Esophagus mucosa (tissue), 1 donor: Measurements from ENCODE around the gene LRCH1. TPM values are rescaled to one million over a fixed set of nuclear protein-coding genes. Genes with fewer than 3 reads are reported as not detected.
A peak's percentile ranks its signal among the peaks of the same experiment; 100 is the strongest.
"Not testable (repeated sequence)": the region's sequence is repeated elsewhere in the genome, so short reads cannot be mapped to it uniquely, and the experiment has no call there.

Experiments
- ATAC-seq: fragments of 200-7000 bp; cut with Tn5 transposase; one replicate; pipeline ENCODE4 v1.9.1; 2020
- total RNA-seq: library from RNA; stranded (reverse); gene quantifications from one replicate; pipeline ENCODE4 v1.2.4, GENCODE V29; 2023
- donor health status: DM: yes; HTN: yes; CAD: no.

LRCH1 gene
- total RNA-seq, 1 donor from 2014 or later = 7.0 TPM

- ATAC-seq = no peak
Observed at GRCh38 chr13:46721054-46721453, 168.1 kb downstream of the LRCH1 start.

DNA sequence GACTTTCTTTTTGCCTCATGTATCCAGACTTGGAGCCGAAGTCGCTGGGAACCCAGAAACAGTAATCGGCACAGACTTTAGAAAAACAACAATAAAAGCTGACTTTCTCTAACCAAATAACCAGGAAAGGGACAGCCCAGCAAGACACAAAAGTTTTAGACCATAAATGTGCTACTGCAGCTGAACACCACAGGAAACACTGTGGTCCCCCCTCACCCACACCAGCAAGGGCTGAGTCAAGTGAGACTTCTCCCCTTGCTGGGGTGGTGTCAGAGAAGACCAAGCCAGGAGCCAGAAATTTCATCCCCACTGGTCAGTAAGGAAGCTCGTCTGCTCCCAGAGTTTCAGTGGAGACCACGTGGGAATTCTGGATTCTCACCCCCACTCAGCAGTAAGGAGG lies 173.4 kb downstream of the LRCH1 start:
- no peak for ATAC-seq

DNA sequence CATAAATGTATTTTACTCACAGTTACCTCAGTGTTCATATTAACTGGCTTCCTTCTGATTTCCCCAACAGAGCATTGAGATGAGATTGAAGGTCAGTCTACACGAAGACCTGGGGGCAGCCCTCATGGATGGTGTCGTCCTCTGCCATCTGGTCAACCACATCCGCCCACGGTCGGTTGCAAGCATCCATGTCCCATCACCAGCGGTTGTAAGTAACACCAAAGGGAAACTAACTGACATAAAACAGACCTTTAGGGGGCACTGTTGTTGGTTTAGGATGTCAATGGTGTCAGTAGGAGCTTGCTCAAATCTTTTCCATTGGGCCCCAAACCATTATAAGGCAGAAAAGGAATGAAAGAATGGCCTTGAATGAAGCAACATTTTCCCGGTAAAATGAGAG lies 175.8 kb downstream of the LRCH1 start:
- ATAC-seq = no peak

DNA sequence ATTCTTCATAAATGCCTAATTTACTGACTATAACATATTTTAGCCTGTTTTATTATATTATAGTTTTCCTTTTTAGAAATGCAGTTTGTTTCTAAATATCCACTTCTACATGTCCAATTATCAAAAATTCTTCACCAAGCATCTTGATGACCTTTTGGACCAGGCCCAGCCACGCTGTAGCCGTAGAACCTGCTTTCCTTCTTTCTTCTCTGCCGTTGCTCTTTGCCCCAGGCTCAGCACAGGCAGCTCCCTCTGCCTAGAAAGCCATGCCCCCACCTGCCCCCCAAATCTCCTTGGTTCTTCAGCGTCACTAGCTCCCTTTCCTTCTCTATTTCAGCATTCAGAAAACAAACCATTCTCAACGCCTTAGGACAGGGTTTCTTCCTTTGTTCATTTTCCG lies 178.6 kb downstream of the LRCH1 start:
- no peak for ATAC-seq

GRCh38 chr13:46735425-46735824 lies 182.5 kb downstream of the LRCH1 start:
- ATAC-seq = no peak

- ATAC-seq = no peak
Observed at GRCh38 chr13:46736541-46737310, 183.8 kb downstream of the LRCH1 start.

DNA sequence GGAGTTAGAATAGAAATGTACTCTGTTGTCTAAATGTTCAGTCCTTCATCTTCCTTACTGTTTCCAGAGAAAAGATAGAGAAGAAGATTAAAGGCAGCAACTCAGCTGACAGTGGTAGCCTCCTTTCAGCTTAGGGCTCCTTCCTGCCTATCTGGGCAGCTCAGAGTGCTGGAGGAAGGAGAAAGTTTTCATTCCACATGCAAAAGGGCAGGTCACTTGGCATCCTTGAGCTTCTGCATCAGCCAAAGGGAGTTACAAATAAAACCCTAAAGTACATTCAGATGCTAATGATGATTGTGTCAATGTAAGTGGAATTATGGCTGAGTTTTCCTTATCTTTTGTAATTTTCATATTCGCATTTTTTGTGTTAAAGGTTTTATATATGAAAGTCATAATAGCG lies 185.1 kb downstream of the LRCH1 start:
- ATAC-seq = no peak

GRCh38 chr13:46738766-46739165 lies 185.8 kb downstream of the LRCH1 start:
- ATAC-seq = no peak

DNA sequence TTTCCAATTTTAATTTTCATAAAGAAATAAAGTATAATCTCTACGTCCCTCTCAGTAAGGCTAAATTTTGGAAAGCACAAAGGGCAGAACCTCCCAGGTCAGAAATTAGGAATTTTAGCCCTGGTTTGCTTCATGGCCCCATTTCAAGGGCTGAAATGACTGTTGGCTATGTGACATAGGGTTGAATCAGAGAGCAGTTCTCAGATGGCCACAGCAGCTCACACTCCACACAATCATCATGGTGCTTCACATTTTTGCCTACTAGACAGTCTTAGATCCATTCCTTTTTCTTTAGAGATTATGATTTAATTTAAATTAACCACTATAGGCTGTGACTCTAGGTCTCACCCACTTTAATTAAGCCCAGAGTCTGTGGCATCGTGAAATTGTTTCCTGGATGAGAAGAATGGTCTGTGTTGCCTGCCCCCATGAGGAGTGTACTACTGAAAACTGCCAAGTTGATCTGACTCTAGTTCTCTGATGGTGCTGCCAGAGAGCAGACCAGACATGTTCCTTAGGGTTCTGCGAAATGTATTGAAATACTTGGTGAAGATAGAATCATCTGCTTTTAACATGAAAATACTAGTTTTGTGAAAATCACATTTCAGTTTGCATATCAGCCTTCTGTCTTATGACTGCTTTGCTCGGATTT lies 186.6 kb downstream of the LRCH1 start:
- ATAC-seq = no peak

DNA sequence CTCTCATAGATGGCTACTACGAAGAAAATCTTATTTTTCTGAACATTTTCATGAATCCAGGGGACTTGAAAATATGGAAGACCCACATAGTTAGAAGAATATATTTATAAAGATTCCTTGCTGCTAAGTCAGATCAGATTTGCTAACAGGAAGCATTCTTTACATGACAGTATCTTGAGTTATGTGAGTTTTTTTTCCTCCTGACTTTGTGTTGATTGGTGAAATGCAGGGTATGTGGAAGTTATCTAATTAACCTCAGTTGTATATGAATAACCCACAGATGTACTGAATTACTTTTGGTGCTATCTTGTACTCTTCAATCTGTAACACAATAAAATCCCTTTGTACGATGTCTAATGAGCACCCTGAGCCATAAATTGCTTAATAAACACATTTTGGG lies 190.2 kb downstream of the LRCH1 start:
- ATAC-seq = no peak

GRCh38 chr13:46745062-46745461 lies 192.1 kb downstream of the LRCH1 start:
- ATAC-seq = no peak

DNA sequence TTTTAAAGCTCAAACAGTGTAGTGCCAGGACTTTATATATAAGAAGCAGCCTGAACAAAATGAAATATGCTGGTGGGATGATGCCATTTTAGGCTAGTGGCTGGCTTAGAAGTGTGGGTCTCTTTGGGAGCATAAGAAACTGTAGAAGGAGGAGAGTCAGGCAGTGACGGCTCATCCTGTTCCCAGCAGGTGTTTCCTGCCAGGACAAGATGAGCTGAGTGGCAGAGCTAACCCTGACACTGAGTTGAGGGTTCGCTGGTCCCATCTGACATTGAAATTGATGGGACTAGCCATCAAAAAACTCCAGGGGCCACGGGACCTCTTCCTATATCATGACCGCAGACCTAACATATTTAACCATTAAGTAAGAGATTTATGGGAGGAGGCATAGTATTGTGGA lies 192.7 kb downstream of the LRCH1 start:
- ATAC-seq = no peak

- ATAC-seq = no peak
Observed at GRCh38 chr13:46747031-46747820, 194.3 kb downstream of the LRCH1 start.

DNA sequence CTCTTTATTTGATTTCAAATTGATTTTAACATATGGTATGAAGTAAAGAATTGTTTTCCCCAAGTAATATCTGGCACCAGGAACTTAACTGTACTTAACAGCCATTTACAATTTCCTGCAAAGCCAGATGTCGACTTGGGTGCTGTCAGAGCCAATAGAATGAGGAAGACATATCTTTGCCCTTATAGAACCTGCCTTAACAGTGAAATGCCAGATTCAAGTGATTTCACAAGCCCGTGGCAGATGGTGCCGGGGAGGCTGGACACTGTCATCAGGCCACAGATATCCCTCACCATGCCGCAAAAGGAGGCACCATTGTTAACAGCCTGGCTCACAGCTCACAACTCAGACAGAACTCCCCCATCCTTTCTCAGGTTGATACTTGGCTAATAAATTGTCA lies 195.3 kb downstream of the LRCH1 start:
- ATAC-seq = no peak

- no peak for ATAC-seq
Observed at GRCh38 chr13:46749951-46750350, 197.0 kb downstream of the LRCH1 start.

GRCh38 chr13:46751811-46752635 lies 199.1 kb downstream of the LRCH1 start:
- ATAC-seq = no peak

GRCh38 chr13:46753137-46753536 lies 200.2 kb downstream of the LRCH1 start:
- no peak for ATAC-seq

GRCh38 chr13:46753917-46754316 lies 200.9 kb downstream of the LRCH1 start:
- ATAC-seq = no peak

- no peak for ATAC-seq
Observed at GRCh38 chr13:46754812-46755211, 201.8 kb downstream of the LRCH1 start.

GRCh38 chr13:46755508-46755907 lies 202.5 kb downstream of the LRCH1 start:
- ATAC-seq = not testable (repeated sequence)

GRCh38 chr13:46756977-46757376 lies 204.0 kb downstream of the LRCH1 start:
- ATAC-seq = peak; percentile 19

DNA sequence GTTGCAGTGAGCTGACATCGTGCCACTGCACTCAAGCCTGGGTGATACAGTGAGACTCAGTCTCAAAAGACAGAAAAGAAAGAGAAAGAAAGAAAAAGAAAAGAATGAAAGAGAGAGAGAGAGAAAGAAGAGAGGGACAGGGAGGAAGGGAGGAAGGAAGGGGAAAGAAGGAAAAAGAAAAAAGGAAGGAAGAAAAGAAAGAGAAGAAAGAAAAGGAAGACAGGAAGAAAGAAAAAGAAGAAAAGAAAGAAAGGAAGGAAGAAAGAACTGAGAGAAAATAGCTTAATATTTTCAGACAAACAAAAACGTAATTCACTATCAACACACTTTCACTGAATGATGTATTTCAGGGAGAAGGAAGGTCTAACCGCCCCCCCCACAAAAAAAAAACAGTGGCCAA lies 204.7 kb downstream of the LRCH1 start:
- ATAC-seq = no peak

DNA sequence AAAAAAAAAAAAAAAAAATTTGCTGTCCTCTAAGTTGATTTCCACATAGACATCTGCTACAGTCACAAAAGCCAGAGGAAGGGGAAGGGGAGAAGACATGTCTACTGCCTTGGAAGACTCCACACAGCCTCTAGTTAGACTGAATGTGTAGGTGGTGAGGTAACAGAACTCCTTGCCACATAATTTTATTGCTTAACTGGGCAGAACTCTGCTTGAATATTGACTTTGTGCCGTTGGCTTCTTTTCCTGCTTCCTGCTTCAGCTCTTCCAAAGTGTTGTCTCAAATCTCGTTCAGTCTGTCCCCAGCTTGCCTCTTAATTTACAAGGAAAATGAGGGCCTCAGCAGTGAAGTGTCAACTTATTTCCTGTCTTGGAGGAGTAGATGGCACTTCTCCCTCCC lies 206.9 kb downstream of the LRCH1 start:
- peak; percentile 59 for ATAC-seq
